Measurements from ENCODE around the gene PSD4.

The PSD4 gene

GRCh38 chr2:113186433-113186796 is 12.6 kb downstream of the PSD4 start:
- no peak for DNase-seq

GRCh38 chr2:113187771-113188170 is 14.0 kb downstream of the PSD4 start:
- no peak for DNase-seq

GRCh38 chr2:113190871-113191270 is 17.1 kb downstream of the PSD4 start:
- no peak for DNase-seq

- DNase-seq, result no peak
These were observed 18.8 kb downstream of the PSD4 start for GRCh38 chr2:113192459-113193100.

GRCh38 chr2:113195923-113196501 is 22.2 kb downstream of the PSD4 start:
- no peak for DNase-seq

- DNase-seq, result no peak
These were observed 23.1 kb downstream of the PSD4 start for GRCh38 chr2:113196839-113197238.

GRCh38 chr2:113197347-113198047 is 23.7 kb downstream of the PSD4 start:
- DNase-seq, result no peak

- no peak for DNase-seq
These were observed 24.4 kb downstream of the PSD4 start for GRCh38 chr2:113198048-113198789.

GRCh38 chr2:113198790-113199612 is 25.2 kb downstream of the PSD4 start:
- DNase-seq, result peak; percentile 70

GRCh38 chr2:113200236-113200635 is 26.5 kb downstream of the PSD4 start:
- DNase-seq, result no peak

GRCh38 chr2:113200736-113201490 is 27.1 kb downstream of the PSD4 start:
- DNase-seq, result no peak

GRCh38 chr2:113201496-113202304 is 27.9 kb downstream of the PSD4 start:
- no peak for DNase-seq

- DNase-seq, result no peak
These were observed 28.8 kb downstream of the PSD4 start for GRCh38 chr2:113202305-113203216.

GRCh38 chr2:113203217-113203530 is 29.4 kb downstream of the PSD4 start:
- DNase-seq, result no peak

- peak; percentile 81 for DNase-seq
These were observed 30.2 kb downstream of the PSD4 start for GRCh38 chr2:113203901-113204519.

- no peak for DNase-seq
These were observed 32.5 kb downstream of the PSD4 start for GRCh38 chr2:113206251-113206650.

- DNase-seq, result no peak
These were observed 33.2 kb downstream of the PSD4 start for GRCh38 chr2:113207021-113207420.

- no peak for DNase-seq
These were observed 34.6 kb downstream of the PSD4 start for GRCh38 chr2:113208396-113208795.

- no peak for DNase-seq
These were observed 35.4 kb downstream of the PSD4 start for GRCh38 chr2:113209011-113209645.
